ENCODE measurements around the gene LRMDA.

LRMDA gene

DNA sequence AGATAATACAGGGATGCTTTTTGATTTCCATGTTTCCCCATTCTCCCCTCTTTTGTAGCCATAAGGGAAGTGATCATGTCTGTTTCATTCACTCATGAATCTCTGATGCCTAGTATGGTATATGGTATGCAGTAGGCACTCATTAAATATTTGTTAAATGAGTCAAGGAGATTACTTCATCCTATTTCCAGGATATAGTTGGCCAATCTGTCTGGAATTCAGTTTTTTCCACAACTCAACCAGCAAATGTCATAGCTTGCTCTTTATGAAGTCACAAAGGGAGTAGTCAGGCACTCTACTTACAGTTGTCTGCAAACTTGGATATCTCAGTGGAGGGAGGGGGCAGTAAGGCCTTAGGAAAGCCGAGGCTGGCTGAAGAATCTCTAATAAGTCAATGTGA lies 853.6 kb downstream of the LRMDA start:
- Mint-ChIP-seq H3K9me3 (peaks cover 13% of the 10 kb centered on the region), H3K36me3 (ENCODE audit: low read depth) (peaks cover 12% of the 10 kb centered on the region), H3K4me1 (peaks cover 53% of the 10 kb centered on the region), H3K27me3 (ENCODE audit: low read depth) (no peaks in the 10 kb centered on the region), H3K27ac (peak overlapping the region; percentile 70 to 87 (median 72)), H3K4me3 (no peak overlapping the region)
- TF ChIP-seq, protein P1, sequence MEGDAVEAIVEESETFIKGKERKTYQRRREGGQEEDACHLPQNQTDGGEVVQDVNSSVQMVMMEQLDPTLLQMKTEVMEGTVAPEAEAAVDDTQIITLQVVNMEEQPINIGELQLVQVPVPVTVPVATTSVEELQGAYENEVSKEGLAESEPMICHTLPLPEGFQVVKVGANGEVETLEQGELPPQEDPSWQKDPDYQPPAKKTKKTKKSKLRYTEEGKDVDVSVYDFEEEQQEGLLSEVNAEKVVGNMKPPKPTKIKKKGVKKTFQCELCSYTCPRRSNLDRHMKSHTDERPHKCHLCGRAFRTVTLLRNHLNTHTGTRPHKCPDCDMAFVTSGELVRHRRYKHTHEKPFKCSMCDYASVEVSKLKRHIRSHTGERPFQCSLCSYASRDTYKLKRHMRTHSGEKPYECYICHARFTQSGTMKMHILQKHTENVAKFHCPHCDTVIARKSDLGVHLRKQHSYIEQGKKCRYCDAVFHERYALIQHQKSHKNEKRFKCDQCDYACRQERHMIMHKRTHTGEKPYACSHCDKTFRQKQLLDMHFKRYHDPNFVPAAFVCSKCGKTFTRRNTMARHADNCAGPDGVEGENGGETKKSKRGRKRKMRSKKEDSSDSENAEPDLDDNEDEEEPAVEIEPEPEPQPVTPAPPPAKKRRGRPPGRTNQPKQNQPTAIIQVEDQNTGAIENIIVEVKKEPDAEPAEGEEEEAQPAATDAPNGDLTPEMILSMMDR (IDR thresholded peaks at IDR 0.05; ENCODE audit: unreplicated experiment in 3 of 3), result no peak

DNA sequence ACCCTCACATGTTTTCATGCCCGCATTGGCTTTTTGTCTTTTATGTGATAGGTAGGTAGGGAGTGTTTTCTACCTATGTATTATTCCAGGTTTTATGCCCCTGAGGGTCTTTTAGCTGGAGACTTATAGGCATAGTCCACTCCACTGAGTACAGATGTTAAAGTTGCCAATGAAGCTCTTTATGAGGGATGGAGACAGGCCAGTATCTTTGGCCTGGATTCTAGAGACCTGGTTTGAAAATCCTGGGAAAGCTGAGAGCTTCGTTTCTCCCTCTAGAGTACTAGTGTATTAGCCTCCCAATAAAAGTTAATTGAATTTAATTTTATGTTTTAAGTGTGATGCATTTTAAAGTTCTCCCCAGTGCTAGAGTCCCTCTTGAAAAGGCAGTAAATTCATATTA lies 854.1 kb downstream of the LRMDA start:
- Mint-ChIP-seq H3K4me3 (no peak overlapping the region), H3K4me1 (peaks cover 53% of the 10 kb centered on the region), H3K36me3 (ENCODE audit: low read depth) (peaks cover 12% of the 10 kb centered on the region), H3K9me3 (peaks cover 13% of the 10 kb centered on the region), H3K27me3 (ENCODE audit: low read depth) (no peaks in the 10 kb centered on the region), H3K27ac (peak overlapping the region in 2 of 3 experiments; percentile 24 to 72)
- TF ChIP-seq, protein P1 (IDR thresholded peaks at IDR 0.05; ENCODE audit: unreplicated experiment in 3 of 3), result no peak

DNA sequence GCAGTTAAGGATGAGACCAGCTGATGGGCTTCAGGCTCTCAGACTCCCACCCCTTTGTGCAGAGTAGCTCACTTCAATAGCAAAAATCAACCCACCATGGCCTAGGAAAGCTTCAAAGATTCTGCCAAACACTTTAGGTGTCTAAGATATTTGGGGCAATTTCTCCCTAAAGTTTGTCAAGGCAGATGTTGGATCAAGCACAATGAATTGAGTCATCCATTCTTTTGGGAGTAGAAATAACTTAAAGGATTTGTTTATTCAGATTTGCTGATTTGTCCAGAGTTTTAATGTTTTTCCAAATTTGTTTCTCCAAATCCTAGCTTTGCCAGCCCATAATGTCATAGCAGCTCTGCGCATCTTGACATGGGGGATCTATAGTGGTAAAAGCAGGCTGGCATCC lies 855.1 kb downstream of the LRMDA start:
- Mint-ChIP-seq H3K27me3 (ENCODE audit: low read depth) (peaks cover 4% of the 10 kb centered on the region), H3K36me3 (ENCODE audit: low read depth) (peaks cover 12% of the 10 kb centered on the region), H3K9me3 (peaks cover 13% of the 10 kb centered on the region), H3K4me3 (no peak overlapping the region), H3K27ac (peak overlapping the region in 2 of 3 experiments; percentile 36 to 72), H3K4me1 (peaks cover 49% of the 10 kb centered on the region)
- TF ChIP-seq, protein P1 (IDR thresholded peaks at IDR 0.05; ENCODE audit: unreplicated experiment in 3 of 3), result no peak

DNA sequence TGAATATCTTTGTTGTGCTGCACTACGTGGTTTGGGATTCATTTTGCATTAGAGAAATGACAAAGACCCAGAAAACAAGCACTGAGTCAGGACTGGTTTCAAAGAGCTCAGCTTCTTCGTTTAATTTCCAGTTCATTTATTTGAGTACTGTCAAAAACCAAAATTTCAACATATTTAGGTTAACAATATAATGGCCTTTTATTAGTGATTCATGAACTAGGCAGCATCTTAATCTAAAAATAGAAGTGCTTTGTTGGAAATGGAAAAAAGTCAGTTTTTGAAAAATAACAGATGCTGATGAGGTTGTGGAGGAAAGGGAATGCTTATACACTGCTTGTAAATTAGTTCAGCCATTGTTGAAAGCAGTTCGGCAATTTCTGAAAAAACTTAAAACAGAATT lies 856.4 kb downstream of the LRMDA start:
- Mint-ChIP-seq H3K27ac (peak overlapping the region in 2 of 3 experiments; percentile 35 to 57), H3K36me3 (ENCODE audit: low read depth) (peaks cover 12% of the 10 kb centered on the region), H3K4me3 (no peak overlapping the region), H3K27me3 (ENCODE audit: low read depth) (peaks cover 4% of the 10 kb centered on the region), H3K9me3 (peaks cover 13% of the 10 kb centered on the region), H3K4me1 (peaks cover 36% of the 10 kb centered on the region)
- TF ChIP-seq, protein P1 (IDR thresholded peaks at IDR 0.05; ENCODE audit: unreplicated experiment in 3 of 3), result no peak

DNA sequence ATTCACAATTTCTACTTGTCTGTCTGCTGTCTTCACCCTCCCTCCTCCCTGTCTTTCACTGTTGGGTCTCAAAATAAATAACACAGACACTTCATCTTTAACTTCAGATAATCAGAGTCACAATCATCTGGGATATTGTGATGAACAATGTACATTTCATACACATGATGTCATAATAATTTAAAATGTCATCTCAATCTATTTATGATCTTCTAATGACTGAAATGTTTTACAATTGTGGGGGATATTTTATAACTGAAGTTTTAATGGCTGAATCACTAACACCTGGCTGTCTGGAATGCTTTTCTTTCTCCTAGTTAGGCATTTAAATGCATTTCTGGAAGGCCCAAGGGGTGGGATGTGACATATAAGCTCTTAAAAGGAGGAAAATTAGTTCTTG lies 859.8 kb downstream of the LRMDA start:
- Mint-ChIP-seq H3K4me1 (peaks cover 23% of the 10 kb centered on the region), H3K4me3 (no peak overlapping the region), H3K9me3 (peaks cover 4% of the 10 kb centered on the region), H3K36me3 (ENCODE audit: low read depth) (no peaks in the 10 kb centered on the region), H3K27ac (peak overlapping the region in 2 of 3 experiments; percentile 5 to 43), H3K27me3 (ENCODE audit: low read depth) (peaks cover 4% of the 10 kb centered on the region)
- TF ChIP-seq, protein P1 (IDR thresholded peaks at IDR 0.05; ENCODE audit: unreplicated experiment in 3 of 3), result no peak

DNA sequence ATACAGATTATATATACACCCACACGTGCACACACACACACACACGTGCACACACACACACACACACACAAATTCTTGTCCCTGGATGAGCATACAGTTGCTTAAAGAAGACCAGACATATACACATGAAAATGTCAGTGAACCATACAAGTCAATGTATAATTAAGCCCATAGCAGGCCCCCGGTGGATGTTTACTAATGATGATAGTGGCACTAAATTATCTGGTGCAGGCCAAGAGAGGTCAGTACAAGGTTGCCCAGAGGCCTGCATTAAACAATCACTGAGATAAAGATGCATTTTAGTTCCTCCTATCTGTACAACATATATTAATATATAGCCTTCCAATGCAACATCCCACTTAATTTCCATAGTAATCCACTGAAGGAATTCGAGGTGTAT lies 860.5 kb downstream of the LRMDA start:
- Mint-ChIP-seq H3K36me3 (ENCODE audit: low read depth) (no peaks in the 10 kb centered on the region), H3K27me3 (ENCODE audit: low read depth) (peaks cover 4% of the 10 kb centered on the region), H3K9me3 (peaks cover 4% of the 10 kb centered on the region), H3K27ac (peak overlapping the region in 2 of 3 experiments; percentile 32 to 65), H3K4me3 (no peak overlapping the region), H3K4me1 (peaks cover 20% of the 10 kb centered on the region)
- TF ChIP-seq, protein P1 (IDR thresholded peaks at IDR 0.05; ENCODE audit: unreplicated experiment in 3 of 3), result no peak
